NCI-H524 treated with DMSO at 0.1 percent for 48 hours (cell line): ENCODE results near the gene TCEAL3.
"Not testable (repeated sequence)": the region's sequence is repeated elsewhere in the genome, so short reads cannot be mapped to it uniquely, and the experiment has no call there.

Experiments
- DNase-seq: peaks from one replicate; lab custom pipeline; 2025; lab: John Stamatoyannopoulos, UW

The TCEAL3 gene

DNA sequence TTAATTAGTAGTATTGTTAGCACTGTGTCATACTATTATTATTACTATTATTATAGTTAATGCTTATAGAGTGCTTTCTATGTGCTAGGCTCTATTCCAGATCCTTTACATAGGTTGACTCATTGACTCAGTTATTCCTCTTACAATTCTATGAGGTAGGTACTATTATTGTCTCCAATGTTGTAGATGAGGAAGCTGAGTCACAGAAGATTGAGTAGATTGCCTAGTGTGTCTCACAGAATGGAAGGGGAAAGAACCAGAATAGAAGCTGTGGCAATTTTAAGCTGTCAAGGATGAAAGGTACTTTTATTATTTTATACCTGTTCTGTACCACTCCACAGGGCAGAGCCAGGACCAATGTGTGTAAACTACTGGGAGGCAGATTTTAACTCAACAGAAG is 19.1 kb downstream of the TCEAL3 start:
- DNase-seq, result no peak

DNA sequence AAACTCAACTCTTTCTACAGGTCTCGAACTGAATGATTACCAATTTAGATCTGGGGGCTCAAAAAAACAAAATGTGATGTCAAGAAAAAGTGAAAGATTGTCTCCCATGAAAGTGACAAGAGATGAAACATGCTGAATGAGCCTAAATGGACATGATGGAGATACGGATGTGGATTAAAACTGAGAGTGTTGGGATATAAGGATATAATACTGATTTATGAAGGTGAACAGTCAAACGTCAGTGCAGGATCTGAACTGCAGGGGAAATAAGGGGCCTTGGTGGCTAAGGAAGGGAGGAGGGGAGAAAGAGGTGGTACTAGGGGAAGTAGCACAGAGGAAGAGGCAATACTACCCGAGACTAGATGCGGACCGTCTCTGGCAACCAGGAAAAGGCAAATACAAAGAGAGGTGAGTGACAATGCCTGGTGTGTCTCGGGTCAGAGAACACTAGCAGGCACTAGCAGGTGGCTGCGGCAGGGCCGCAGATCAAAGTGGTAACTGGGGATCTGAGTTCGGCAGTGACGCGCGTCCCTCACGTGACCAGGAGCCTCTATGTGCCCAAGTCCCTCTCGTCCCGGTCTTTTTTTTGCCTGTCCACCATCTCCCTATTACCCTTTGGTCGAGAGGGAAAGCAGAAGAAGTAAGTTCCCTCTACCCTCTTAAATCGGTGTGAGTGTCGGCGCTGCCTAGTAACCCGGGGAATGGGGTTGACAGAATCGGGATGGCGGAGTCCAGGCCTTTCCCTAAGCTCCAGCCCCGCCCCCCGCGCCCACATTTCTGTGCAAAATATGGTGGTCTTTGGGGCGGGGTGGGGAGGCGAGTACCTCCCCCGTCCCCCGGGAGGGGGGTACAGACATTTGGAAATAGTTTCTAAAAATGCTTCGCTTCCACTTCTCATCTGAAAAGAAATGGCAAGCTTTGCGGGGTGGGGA is 20.9 kb downstream of the TCEAL3 start, which contains the start of gene TCEAL1:
Gene TCEAL1, plus strand, starts transcription at position 590 of the 932 bp plus-strand sequence. CDS start 942 bp downstream, outside the sequence.
- peak; percentile 27 for DNase-seq

- peak; percentile 33 for DNase-seq
These were observed 21.8 kb downstream of the TCEAL3 start for GRCh38 chrX:103629318-103630170.

DNA sequence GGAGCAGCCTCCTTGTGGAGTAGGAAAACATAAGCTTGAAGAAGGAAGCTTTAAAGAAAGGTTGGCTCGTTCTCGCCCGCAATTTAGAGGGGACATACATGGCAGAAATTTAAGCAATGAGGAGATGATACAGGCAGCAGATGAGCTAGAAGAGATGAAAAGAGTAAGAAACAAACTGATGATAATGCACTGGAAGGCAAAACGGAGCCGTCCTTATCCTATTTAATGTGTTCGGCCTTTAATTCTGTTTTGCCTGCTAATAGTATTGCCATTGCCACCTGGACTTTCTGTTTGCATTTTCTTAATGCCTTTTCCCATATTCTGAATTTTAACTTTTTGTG is 22.4 kb downstream of the TCEAL3 start:
- DNase-seq, result no peak

GRCh38 chrX:103631145-103631544 is 23.4 kb downstream of the TCEAL3 start:
- no peak for DNase-seq

DNA sequence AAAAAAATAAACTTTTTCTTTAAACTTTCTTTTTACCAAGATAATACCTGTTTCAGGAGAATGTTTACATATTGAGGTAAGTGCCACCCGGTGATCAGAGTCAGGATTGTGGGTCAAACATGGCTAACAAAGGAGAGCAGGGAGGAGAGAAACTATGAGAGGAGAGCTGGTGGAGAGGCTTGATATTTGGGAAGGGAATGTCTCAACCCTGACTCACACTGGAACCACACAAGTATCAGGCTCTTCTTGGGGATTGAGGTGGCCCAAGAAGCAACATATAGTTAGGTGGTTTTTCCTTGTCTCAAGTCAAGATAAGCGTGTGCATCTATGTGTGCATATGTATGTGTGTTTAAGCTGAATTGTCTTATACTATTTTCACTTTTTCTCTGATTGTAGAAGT is 27.7 kb downstream of the TCEAL3 start:
- DNase-seq, result no peak

DNA sequence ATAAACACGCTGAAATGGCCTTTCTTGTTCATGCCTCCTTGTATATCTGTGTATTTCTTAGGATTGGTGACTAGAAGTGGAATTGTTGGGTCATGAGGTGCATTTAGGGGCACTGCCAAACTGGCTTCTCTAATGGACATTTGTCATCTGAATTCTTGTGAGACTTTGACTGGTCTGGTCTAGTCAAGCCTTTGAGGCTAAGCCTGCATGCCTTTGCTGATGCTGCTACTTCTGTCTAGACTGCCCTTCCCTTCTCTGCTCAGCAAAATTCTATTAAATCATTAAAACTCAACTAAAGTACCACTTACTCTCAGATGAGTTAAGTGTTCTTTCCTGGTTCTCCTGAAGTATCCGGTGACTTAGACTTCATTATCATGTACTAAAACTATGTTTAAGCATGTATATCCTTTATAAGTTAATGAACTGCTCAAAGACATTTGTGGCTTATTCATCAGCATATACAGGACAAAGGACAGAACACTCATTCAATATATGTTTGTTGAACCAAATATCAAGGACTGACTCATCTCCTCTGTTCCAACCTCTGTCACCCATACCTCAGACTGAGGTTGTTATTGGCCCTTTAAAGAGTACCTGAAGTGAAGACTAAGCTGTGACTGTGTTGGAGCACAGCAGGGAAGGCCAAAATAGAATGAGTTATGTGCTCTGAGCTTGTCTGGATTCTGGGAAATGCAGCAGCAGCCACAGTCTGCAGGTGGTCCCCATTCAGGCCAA is 30.0 kb downstream of the TCEAL3 start:
- DNase-seq, result no peak

- DNase-seq, result not testable (repeated sequence)
These were observed 30.9 kb downstream of the TCEAL3 start for GRCh38 chrX:103638479-103639346.

DNA sequence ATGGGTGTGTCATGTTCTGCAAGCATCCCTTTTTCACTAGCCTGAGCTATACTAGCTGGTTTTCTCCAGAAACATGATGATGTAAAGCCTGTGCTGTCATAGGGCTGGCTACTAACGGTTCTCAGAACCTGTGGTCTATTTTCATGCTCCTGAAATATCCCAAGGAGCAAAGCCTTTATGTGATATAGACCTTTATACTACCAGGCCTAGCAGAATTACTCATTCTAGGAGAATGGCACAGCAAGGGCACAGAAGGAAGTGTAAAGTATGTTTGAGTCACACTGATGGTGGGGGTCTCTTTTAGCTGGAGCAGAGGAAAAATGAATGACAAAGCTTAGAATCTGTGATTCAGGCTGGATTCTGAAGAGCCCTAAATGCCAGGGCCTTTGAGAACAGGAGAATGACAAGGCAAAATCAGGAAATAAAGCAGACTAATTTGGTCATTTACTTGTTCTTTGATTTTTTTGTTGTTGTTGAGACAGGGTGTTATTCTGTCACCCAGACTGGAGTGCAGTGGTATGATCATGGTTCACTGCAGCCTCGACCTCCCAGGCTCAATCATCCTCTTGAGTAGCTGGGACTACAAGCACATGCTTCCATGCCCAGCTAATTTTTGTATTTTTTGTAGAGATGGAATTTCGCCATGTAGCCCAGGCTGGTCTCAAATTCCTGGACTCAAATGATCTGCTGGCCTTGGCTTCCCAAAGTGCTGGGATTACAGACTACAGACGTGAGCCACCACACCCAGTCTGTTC is 32.8 kb downstream of the TCEAL3 start:
- no peak for DNase-seq

- no peak for DNase-seq
These were observed 36.4 kb downstream of the TCEAL3 start for GRCh38 chrX:103644125-103644524.

- no peak for DNase-seq
These were observed 39.9 kb downstream of the TCEAL3 start for GRCh38 chrX:103647630-103648029.

DNA sequence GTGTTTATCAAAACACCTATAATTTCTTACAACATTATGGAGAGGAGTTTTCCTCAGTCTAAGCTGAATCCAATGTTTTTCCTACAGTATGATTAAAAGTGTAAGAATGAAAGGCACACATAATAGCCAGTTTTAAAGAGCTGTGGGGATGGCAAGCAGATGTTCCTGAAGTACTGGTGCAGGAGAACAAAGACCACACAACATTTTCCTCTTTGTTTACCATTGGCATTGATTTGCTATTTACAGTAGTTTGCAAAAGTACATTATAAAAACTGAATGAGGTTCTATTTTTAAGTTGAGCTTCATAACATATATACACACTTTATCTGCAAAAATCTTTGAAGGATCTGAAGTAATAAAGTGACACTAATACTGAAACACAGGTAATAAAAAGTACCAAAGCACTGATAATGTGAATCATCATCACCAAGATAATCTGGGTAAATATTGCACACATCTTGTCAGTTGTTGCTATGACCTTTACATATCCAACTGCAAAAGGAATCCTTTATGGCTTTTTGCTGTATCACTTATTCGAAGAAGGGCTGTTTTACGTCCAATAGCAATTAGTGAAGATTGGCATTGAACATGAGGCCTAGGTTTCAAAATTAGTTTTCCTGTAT is 43.5 kb downstream of the TCEAL3 start:
- DNase-seq, result no peak

DNA sequence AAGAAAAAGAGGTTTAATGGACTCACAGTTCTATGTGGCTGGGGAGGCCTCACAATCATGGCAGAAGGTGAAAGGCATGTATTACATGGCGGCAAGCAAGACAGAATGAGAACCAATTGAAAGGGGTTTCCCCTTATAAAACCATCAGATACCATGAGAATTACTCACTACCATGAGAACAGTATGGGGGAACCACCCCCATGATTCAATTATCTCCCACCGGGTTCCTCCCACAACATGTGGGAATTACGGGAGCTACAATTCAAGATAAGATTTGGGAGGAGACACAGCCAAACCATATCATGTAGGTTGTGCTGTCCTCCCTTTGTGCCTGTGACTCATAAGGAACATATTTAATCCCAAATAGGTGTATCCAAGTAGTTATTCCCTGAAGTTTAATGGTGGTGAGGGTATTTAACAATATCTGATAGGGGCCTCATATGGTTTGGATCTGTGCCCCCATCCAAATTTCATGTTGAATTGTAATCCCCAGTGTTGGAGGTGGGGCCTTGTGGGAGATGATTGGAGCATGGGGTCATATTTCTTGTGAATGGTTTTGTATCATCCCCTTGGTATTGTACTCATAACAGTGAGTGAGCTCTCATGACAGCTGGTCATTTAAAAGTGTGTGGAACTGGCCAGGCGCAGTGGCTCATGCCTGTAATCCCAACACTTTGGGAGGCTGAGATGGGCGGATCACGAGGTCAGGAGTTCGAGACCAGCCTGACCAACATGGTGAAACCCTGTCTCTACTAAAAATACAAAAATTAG is 47.7 kb downstream of the TCEAL3 start:
- DNase-seq, result not testable (repeated sequence)

DNA sequence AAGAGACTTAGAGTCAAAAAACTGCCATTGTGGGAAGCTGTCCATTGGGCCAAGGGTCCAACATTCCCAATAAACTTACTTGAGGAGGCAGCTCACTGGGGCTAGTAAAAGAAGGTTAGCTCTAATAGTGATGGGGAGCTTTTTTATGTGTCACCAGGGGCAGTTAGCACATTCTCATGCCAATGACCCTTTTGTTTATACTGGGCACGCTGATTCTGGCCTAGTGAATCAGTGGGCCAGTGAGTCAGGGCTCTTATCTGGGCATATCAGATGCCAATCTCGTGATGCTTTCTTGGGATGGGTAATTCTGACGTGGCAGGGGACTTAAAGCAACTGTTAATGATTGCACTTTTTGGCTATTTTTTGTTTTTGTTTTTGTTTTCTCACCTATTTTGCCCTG is 48.9 kb downstream of the TCEAL3 start:
- no peak for DNase-seq

GRCh38 chrX:103657066-103657465 is 49.3 kb downstream of the TCEAL3 start:
- DNase-seq, result not testable (repeated sequence)

DNA sequence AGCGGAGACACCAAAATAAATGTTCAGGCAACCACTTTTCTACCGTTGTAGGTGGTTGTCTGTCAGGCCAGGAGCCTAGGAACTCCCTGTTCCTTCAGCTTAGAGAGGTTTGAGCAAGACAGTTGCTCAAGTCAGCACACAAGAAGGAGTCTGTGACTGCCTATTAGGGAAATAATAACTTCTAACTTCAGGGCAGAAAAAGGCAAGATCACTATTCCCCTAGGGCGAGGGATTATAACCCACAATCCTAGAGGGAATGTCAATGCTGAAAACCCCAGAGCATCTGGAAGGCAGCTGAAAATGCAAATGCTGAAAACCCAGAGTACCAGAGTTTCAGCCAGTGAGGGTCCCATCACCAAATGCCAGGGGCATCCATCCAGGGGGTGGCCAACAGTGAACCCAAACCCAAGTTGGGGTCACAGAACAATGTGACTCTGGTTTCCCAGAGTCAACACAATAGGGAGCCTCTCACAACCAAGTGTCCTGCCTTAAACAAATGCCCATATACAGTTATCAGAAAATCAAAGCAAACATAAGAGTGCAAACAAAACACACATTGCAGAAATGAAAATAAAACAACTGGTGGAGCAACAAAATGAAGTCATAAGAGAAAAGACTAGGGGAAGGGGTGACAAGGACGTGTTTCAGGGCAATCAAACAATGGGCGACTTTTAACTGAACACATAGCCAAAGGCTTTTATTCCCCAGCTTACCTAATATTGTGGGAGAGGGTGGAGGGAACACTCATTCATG is 51.1 kb downstream of the TCEAL3 start:
- DNase-seq, result no peak

DNA sequence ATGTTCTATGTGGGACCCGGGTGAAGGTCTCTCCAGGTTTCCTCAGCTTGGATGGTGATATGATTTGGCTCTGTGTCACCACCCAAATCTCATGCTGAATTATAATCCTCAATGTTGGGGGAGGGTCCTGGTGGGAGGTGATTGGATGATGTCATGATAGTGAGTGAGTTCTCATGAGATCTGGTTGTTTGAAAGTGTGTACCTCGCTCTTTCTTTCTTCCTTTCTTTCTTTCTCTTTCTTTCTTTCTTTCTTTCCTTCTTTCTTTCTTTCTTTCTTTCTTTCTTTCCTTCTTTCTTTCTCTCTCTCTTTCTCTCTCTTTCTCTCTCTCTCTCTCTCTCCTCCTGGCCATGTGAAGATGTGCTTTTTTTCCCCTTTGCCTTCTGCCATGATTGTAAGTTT is 51.7 kb downstream of the TCEAL3 start:
- not testable (repeated sequence) for DNase-seq
